Measurements from ENCODE around the gene GPR31. TPM values are rescaled to one million over a fixed set of nuclear protein-coding genes. Genes with fewer than 3 reads are reported as not detected.

The GPR31 gene
- total RNA-seq, result not detected in 2 replicates

GRCh38 chr6:167157863-167158262, at the start of gene GPR31:
TSS of gene GPR31 (minus strand) at chr6:167157980. CDS start at chr6:167157831, 149 bp downstream.

GRCh38 chr6:167122827-167123657, 34.7 kb downstream of the GPR31 start, which contains the start of gene CCR6:
TSS of gene CCR6 (plus strand) at chr6:167123096. CDS start at chr6:167136135, 13,039 bp downstream.

Other genes with a start within 250 kb of the GPR31 start
- gene RNASET2, start 201.4 kb downstream of the GPR31 start, total RNA-seq, result 39.9 and 54.6 TPM in 2 replicates
- gene CEP43, start 158.6 kb downstream of the GPR31 start, total RNA-seq, result 14.1 and 16.4 TPM in 2 replicates
- gene CCR6, start 34.9 kb downstream of the GPR31 start, total RNA-seq, result not detected in 2 replicates
- gene UNC93A, start 133.3 kb upstream of the GPR31 start, total RNA-seq, result not detected in 2 replicates
- not detected in 2 replicates for gene TTLL2, start 167.1 kb upstream of the GPR31 start, total RNA-seq

Measured in placental epithelial cell (primary cell).